GM23338 (cell line): ENCODE measurements around the gene EEF1G. TPM values are rescaled to one million over a fixed set of nuclear protein-coding genes. Genes with fewer than 3 reads are reported as not detected.

Experiments
- ATAC-seq: fragments of 200-7000 bp; cut with Tn5 transposase; 3 replicates; pipeline ENCODE4 v1.9.1; 2020
- DNase-seq: peaks from one replicate; pipeline ENCODE4 v3.0.0-alpha.2; 2015; ENCODE audit warnings: low spot score
- H2AFZ ChIP-seq: fragments of 200-600 bp; sonication (generic); 2 replicates; pipeline ENCODE4 v1.8.0; 2016; ENCODE audit warnings: antibody characterized with exemption, mild to moderate bottlenecking, moderate library complexity
- H3F3A ChIP-seq: fragments of 200-600 bp; sonication (generic); replicated peaks from 2 replicates; pipeline ENCODE4 v1.8.0; 2017; ENCODE audit warnings: antibody characterized with exemption, mixed run types, low read depth
- H3K27ac ChIP-seq: fragments of 200-600 bp; sonication (generic); 2 replicates; pipeline ENCODE4 v1.6.1; 2016; ENCODE audit warnings: low read depth
- H3K27me3 ChIP-seq: fragments of 200-600 bp; sonication (generic); 2 replicates; pipeline ENCODE4 v1.8.0; 2016; ENCODE audit warnings: mild to moderate bottlenecking, mixed run types, moderate library complexity; ENCODE audit not compliant: insufficient read depth
- H3K36me3 ChIP-seq: fragments of 200-600 bp; sonication (generic); 2 replicates; pipeline ENCODE4 v1.8.0; 2016; ENCODE audit warnings: mild to moderate bottlenecking; ENCODE audit not compliant: insufficient read depth
- H3K4me1 ChIP-seq: fragments of 200-600 bp; sonication (generic); 2 replicates; pipeline ENCODE4 v1.8.0; 2016; ENCODE audit warnings: mild to moderate bottlenecking, moderate library complexity; ENCODE audit not compliant: insufficient read depth
- H3K4me2 ChIP-seq: fragments of 200-600 bp; sonication (generic); 2 replicates; pipeline ENCODE4 v1.7.1; 2017; ENCODE audit warnings: mixed run types
- H3K4me3 ChIP-seq: fragments of 200-600 bp; sonication (generic); 2 replicates; pipeline ENCODE4 v1.6.1; 2016; ENCODE audit warnings: mixed run types
- H3K79me2 ChIP-seq: fragments of 200-600 bp; sonication (generic); replicated peaks from 2 replicates; pipeline ENCODE4 v1.8.0; 2017; ENCODE audit warnings: mild to moderate bottlenecking; ENCODE audit not compliant: insufficient read depth
- H3K9me2 ChIP-seq: fragments of 200-600 bp; sonication (generic); 2 replicates; pipeline ENCODE4 v1.8.0; 2017; ENCODE audit not compliant: insufficient read depth
- H4K20me1 ChIP-seq: fragments of 200-600 bp; sonication (generic); replicated peaks from 2 replicates; pipeline ENCODE4 v1.8.0; 2017; ENCODE audit warnings: mild to moderate bottlenecking; ENCODE audit not compliant: insufficient read depth
- H3K27ac Mint-ChIP-seq: 2 replicates; pipeline ENCODE4 v1.8.0; 2020; ENCODE audit warnings: inconsistent platforms, mild to moderate bottlenecking, moderate library complexity, mixed read lengths
- H3K27me3 Mint-ChIP-seq: 3 replicates; pipeline ENCODE4 v1.8.0; 2022; ENCODE audit warnings: low read depth, mild to moderate bottlenecking, moderate library complexity, mixed read lengths, inconsistent platforms; ENCODE audit not compliant: insufficient read depth, poor library complexity
- H3K36me3 Mint-ChIP-seq: 3 replicates; pipeline ENCODE4 v1.8.0; 2021; ENCODE audit warnings: low read depth, mild to moderate bottlenecking, inconsistent platforms, moderate library complexity, mixed read lengths
- H3K4me1 Mint-ChIP-seq: 3 replicates; pipeline ENCODE4 v1.8.0; 2020; ENCODE audit warnings: mild to moderate bottlenecking, inconsistent platforms, mixed read lengths
- H3K4me3 Mint-ChIP-seq: 3 replicates; pipeline ENCODE4 v1.8.0; 2021; ENCODE audit warnings: moderate library complexity, mild to moderate bottlenecking, inconsistent platforms, mixed read lengths
- H3K9me3 Mint-ChIP-seq: 3 replicates; pipeline ENCODE4 v1.8.0; 2020; ENCODE audit warnings: moderate library complexity, mild to moderate bottlenecking, inconsistent platforms, mixed read lengths
- CREB1 ChIP-seq: fragments of 250-450 bp; sonication (Bioruptor Pico); IDR thresholded peaks from 2 replicates; pipeline ENCODE4 v1.5.0; 2020; ENCODE audit warnings: low read depth, mild to moderate bottlenecking, moderate library complexity
- CTCF ChIP-seq, 2 experiments: fragments of 200-600 bp in 1 of 2; sonication (generic) in 1 of 2; conservative IDR thresholded peaks; 2 replicates each; pipeline versions ENCODE4 v1.5.1 to v1.6.1; 2016 to 2017; ENCODE audit warnings: antibody characterized with exemption in 2 of 2, low read depth in 2 of 2, mild to moderate bottlenecking in 2 of 2, moderate library complexity in 1 of 2
- ETS1 ChIP-seq: IDR thresholded peaks from 2 replicates; pipeline ENCODE4 v1.6.1; 2016; ENCODE audit warnings: antibody characterized with exemption
- EZH2 ChIP-seq: fragments of 200-600 bp; sonication (generic); IDR thresholded peaks from one replicate; pipeline ENCODE4 v1.8.0; 2017; ENCODE audit warnings: antibody characterized with exemption, mild to moderate bottlenecking, low read depth; ENCODE audit not compliant: unreplicated experiment
- EZH2phosphoT487 ChIP-seq: fragments of 200-600 bp; sonication (generic); IDR thresholded peaks from one replicate; pipeline ENCODE4 v1.8.1; 2018; ENCODE audit warnings: antibody characterized with exemption; ENCODE audit not compliant: unreplicated experiment
- JUNB ChIP-seq: IDR thresholded peaks from one replicate; pipeline ENCODE4 v1.6.1; 2016; ENCODE audit warnings: antibody characterized with exemption; ENCODE audit not compliant: unreplicated experiment
- NANOG ChIP-seq: IDR thresholded peaks from 2 replicates; pipeline ENCODE4 v1.6.1; 2016; ENCODE audit warnings: antibody characterized with exemption, borderline replicate concordance
- POLR2AphosphoS5 ChIP-seq: IDR thresholded peaks from 2 replicates; pipeline ENCODE4 v1.6.1; 2016; ENCODE audit warnings: antibody characterized with exemption, low read depth
- REST ChIP-seq: IDR thresholded peaks from one replicate; pipeline ENCODE4 v1.6.1; 2018; ENCODE audit warnings: antibody characterized with exemption; ENCODE audit not compliant: unreplicated experiment
- STAT1 ChIP-seq: IDR thresholded peaks from one replicate; pipeline ENCODE4 v1.6.1; 2016; ENCODE audit warnings: antibody characterized with exemption; ENCODE audit not compliant: unreplicated experiment
- ZNF114 ChIP-seq: fragments of 250-450 bp; sonication (Bioruptor Pico); IDR thresholded peaks from 2 replicates; pipeline ENCODE4 v1.5.0; 2020; ENCODE audit warnings: mild to moderate bottlenecking, moderate library complexity
- ZNF331 ChIP-seq: fragments of 250-450 bp; sonication (Bioruptor Pico); IDR thresholded peaks from 2 replicates; pipeline ENCODE4 v1.5.0; 2020; ENCODE audit warnings: low read depth, mild to moderate bottlenecking, moderate library complexity
- ZNF462 ChIP-seq: fragments of 250-450 bp; sonication (Bioruptor Pico); IDR thresholded peaks from 2 replicates; pipeline ENCODE4 v1.5.0; 2020; ENCODE audit warnings: mild to moderate bottlenecking, moderate library complexity
- polyA plus RNA-seq: library from polyadenylated mRNA; unstranded; fragments of >200 nt; fragmentation: Nextera tagmentation; extraction: Ambion mirVana; gene quantifications from 2 replicates; pipeline ENCODE4 v1.2.1, GENCODE V29; 2016
- total RNA-seq: library from RNA; depleted of rRNA; stranded (reverse); fragments of >200 nt; shearing (Covaris generic); gene quantifications from 2 replicates; pipeline ENCODE4 v1.2.3, GENCODE V29; 2014

The EEF1G gene
- total and polyA plus RNA-seq, 2 experiments from 2014 or later = 696 to 1,316 TPM

- Mint-ChIP-seq H3K36me3 (no peaks in the 10 kb centered on the region), H3K4me1 (peaks cover 10% of the 10 kb centered on the region), H3K27me3 (peaks cover 17% of the 10 kb centered on the region), H3K9me3 (no peaks in the 10 kb centered on the region), H3K4me3 (no peak overlapping the region), H3K27ac (no peak overlapping the region)
- H3K27ac ChIP-seq = no peak overlapping the region
- no peaks in the 10 kb centered on the region for H3F3A ChIP-seq
- ATAC-seq (no peak), DNase-seq (no peak)
- TF ChIP-seq STAT1 (no peak), POLR2AphosphoS5 (no peak), ZNF462 (CRISPR knock-in tag) (no peak), ZNF114 (CRISPR knock-in tag) (no peak), CTCF (conservative IDR thresholded peaks at IDR 0.05; ENCODE audit: low read depth in 2 of 2) (no peak), NANOG (no peak), ZNF331 (CRISPR knock-in tag) (no peak), CREB1 (CRISPR knock-in tag) (no peak), ETS1 (no peak), REST (no peak), EZH2phosphoT487 (no peak), JUNB (no peak), EZH2 (no peak)
- no peak overlapping the region for H2AFZ ChIP-seq
- H3K27me3 ChIP-seq = no peaks in the 10 kb centered on the region
- H3K79me2 ChIP-seq = no peaks in the 10 kb centered on the region
- no peaks in the 10 kb centered on the region for H4K20me1 ChIP-seq
- peaks cover 2% of the 10 kb centered on the region; the same call in 1 of the 2 replicates for H3K9me2 ChIP-seq
- no peak overlapping the region for H3K4me2 ChIP-seq
- no peak overlapping the region for H3K4me3 ChIP-seq
- no peaks in the 10 kb centered on the region for H3K36me3 ChIP-seq
- no peaks in the 10 kb centered on the region for H3K4me1 ChIP-seq
Observed at GRCh38 chr11:62512961-62513360, 60.7 kb downstream of the EEF1G start.
